ENCODE measurements around the gene GRIPAP1.
A peak's percentile ranks its signal among the peaks of the same experiment; 100 is the strongest.

GRIPAP1 gene

GRCh38 chrX:49002091-49002935 is at the start of gene GRIPAP1:
GRIPAP1 (minus strand) TSS chrX:49002264; CDS start chrX:49002229, 35 bp downstream.
- peaks cover 26% of the 10 kb centered on the region for H3K36me3 ChIP-seq
- peak within 1 kb of the TSS; percentile 97 for H3K27ac ChIP-seq
- H3K4me2 ChIP-seq, result peak within 1 kb of the TSS; percentile 72
- H3K4me1 ChIP-seq, result peaks cover 8% of the 10 kb centered on the region; the same call in 1 of the 2 replicates
- peaks cover 5% of the 10 kb centered on the region; the same call in 1 of the 2 replicates for H3K9me3 ChIP-seq
- peaks cover 17% of the 10 kb centered on the region; the same call in 1 of the 2 replicates for H3K27me3 ChIP-seq
- H3K4me3 ChIP-seq, result peak within 1 kb of the TSS; percentile 78
- peak within 1 kb of the TSS; percentile 92 for H3K9ac ChIP-seq
- no peak for TF ChIP-seq Cebpa-rat (IDR thresholded peaks at IDR 0.05)
- peaks cover 38% of the 10 kb centered on the region for H4K20me1 ChIP-seq

- H3K4me1 ChIP-seq, result peaks cover 35% of the 10 kb centered on the region
- H3K36me3 ChIP-seq, result peaks cover 4% of the 10 kb centered on the region
- no peak overlapping the region for H3K9ac ChIP-seq
- H3K9me3 ChIP-seq, result 0 out of 2 replicates have a peak, but pooled peaks cover 3% of the 10 kb centered on the region
- H3K27ac ChIP-seq, result no peak overlapping the region
- H3K4me3 ChIP-seq, result no peak overlapping the region
- H4K20me1 ChIP-seq, result 0 out of 2 replicates have a peak, but pooled peaks cover 10% of the 10 kb centered on the region
- peaks cover 16% of the 10 kb centered on the region for H3K27me3 ChIP-seq
- no peak for TF ChIP-seq Cebpa-rat (IDR thresholded peaks at IDR 0.05)
- peak overlapping the region; percentile 33 for H3K4me2 ChIP-seq
These were observed 41.9 kb upstream of the GRIPAP1 start for GRCh38 chrX:49043987-49044281.

DNA sequence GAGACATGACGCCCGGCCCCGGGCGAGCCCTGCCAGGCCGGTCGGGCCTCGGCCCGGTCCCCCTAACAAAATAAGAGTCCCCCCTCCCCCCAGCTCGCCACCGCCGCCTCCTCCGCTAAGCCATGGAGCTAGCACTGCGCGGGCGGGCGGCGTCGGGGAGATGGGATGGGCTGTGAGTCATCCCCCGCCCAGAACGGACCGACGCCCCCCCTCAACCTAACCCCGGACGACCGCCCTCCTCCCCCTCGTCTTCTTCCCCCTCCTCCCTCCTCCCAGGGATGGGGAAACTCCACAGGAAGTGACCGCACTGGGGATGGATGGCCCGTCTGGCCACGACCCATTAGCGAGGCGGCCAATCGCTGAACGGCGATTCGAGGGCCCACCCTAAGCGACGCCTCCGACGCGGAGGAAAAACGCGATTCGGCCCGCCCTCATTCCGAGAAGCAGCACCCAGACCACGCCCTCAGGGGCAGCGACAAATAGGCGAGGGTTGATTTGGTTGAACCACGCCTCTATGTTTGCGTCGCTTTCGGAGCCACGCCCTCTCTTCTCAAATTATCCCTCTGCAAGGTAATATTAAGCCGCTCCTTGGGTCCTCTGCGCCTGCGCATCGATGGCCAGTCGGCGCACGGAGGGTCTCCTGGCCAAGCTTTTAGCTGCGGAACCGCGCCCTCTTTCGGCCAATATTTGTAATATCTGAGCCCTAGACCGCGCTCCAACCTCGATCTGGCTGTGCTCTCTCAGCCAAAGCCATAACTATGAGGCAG is 41.3 kb upstream of the GRIPAP1 start, which contains the start of gene TFE3:
TSS of gene TFE3 (minus strand) at position 138 of the 767 bp plus-strand sequence. CDS start at position 7, 131 bp downstream.
- peak within 1 kb of the TSS; percentile 87 for H3K9ac ChIP-seq
- peak within 1 kb of the TSS; percentile 76 for H3K4me3 ChIP-seq
- H4K20me1 ChIP-seq, result 0 out of 2 replicates have a peak, but pooled peaks cover 10% of the 10 kb centered on the region
- peak within 1 kb of the TSS; percentile 85 for H3K27ac ChIP-seq
- peaks cover 9% of the 10 kb centered on the region for H3K36me3 ChIP-seq
- 0 out of 2 replicates have a peak, but pooled peaks cover 3% of the 10 kb centered on the region for H3K9me3 ChIP-seq
- H3K27me3 ChIP-seq, result peaks cover 10% of the 10 kb centered on the region; the same call in 1 of the 2 replicates
- H3K4me2 ChIP-seq, result peak within 1 kb of the TSS; percentile 76
- peaks cover 37% of the 10 kb centered on the region for H3K4me1 ChIP-seq
- no peak for TF ChIP-seq Cebpa-rat (IDR thresholded peaks at IDR 0.05)

DNA sequence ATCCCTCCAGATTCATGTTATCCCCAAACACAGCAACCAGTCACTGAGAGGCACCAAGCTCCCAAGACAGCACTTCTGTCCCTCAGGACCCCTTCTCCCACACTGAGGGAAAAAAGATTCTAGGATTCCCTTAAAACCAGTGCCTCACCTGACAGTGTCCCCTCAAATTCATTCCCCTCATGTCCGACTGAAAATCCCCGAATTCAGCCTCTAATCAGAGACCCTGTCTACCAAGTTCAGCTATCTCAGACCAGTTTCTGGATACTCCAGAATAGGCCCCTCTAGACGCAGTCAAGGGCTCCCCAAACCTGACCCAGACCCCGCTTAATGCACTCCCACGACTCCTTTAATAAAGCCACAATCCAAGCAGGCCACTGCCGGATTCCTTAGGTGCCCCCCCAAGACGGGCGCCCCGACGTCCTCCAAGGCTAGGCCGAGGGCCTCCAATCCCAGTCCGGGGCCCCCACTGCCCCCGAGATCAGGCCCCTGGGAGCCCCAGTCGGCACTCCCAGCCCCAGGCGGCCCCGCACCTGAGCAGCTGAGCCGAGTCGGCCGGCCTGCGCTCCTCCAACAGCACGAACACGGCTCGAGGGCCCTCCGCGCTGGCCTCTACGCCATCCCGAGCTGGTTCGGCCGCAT is 40.6 kb upstream of the GRIPAP1 start:
- Histone ChIP-seq H3K36me3 (peaks cover 16% of the 10 kb centered on the region), H3K27ac (peak overlapping the region; percentile 85), H4K20me1 (0 out of 2 replicates have a peak, but pooled peaks cover 10% of the 10 kb centered on the region), H3K27me3 (peaks cover 9% of the 10 kb centered on the region; the same call in 1 of the 2 replicates), H3K4me3 (peak overlapping the region; percentile 76), H3K9ac (peak overlapping the region; percentile 87), H3K9me3 (0 out of 2 replicates have a peak, but pooled peaks cover 3% of the 10 kb centered on the region), H3K4me2 (peak overlapping the region; percentile 76), H3K4me1 (peaks cover 37% of the 10 kb centered on the region)
- TF ChIP-seq Cebpa-rat (IDR thresholded peaks at IDR 0.05), result no peak

DNA sequence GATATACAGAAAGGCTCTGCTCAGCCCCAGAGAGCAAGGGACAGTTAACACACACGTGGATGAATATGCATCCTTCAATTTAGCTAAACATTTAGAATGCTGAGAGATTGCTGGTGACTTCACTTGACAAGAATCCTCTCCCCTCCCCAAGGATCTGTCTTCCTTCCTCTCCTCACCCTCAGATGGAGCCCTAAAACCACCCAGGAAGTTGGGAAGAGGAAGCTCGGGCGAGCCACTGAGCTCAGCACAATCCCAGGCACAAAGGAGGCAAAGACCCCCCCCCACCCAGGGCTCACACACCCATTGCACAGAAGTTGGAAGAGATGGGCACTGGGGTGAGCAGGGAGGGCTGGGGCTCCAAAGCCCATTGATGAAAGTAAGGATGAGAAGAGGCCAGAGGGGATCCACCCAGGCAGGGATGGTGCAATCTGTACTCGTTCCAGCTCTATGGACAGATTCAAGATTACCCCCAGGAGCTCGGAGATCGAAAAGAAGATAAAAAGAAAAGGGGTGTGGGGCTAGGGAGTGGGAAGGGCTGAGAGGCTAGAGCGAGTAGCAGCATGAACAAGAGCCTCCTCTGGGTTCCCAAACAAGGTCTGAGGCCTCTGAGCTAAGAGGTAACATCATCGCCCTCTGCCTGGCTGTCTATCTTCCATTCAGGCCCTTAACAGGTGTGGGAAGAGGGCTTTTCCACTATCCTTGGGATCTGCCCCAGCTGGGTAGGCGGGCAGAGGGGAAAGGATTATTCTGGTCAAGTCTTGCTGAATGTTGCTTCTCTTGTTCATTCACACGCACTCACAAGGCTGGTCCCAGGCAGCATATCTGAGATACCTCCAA is 39.9 kb upstream of the GRIPAP1 start:
- Histone ChIP-seq H3K4me1 (peaks cover 37% of the 10 kb centered on the region), H4K20me1 (0 out of 2 replicates have a peak, but pooled peaks cover 10% of the 10 kb centered on the region), H3K4me3 (peak overlapping the region; percentile 76), H3K27ac (peak overlapping the region; percentile 85; the same call in 1 of the 2 replicates), H3K27me3 (peaks cover 9% of the 10 kb centered on the region; the same call in 1 of the 2 replicates), H3K9ac (peak overlapping the region; percentile 87), H3K4me2 (peak overlapping the region; percentile 76), H3K36me3 (peaks cover 24% of the 10 kb centered on the region), H3K9me3 (0 out of 2 replicates have a peak, but pooled peaks cover 3% of the 10 kb centered on the region)
- TF ChIP-seq Cebpa-rat (IDR thresholded peaks at IDR 0.05), result no peak

DNA sequence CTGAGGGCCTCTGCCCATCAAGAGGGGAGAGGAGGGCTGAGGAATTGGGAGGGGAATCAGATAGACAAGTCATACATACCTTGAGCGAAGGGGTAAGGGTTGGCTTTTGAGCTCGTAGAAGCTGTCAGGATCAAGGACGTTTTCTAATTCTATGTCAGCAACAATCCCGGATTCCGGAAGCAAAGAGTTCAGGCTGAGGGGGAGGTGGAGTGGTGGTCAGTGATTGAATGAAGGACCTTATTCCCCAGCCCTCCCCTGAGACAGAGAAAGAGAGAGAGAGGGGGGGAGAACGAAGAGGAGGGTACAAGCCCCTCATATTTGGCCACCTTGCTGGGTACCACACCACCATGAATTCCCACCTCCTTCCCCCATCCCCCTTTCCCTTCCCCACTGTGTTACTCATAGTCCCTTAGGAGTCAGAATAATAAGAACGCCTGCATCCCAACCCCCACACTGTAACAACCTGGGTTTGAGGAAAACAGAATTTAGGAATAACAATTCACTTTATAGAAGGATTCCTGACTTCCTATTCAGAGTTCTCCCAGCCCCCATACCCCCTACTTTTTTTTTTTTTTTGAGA is 38.4 kb upstream of the GRIPAP1 start:
- Histone ChIP-seq H4K20me1 (0 out of 2 replicates have a peak, but pooled peaks cover 10% of the 10 kb centered on the region), H3K9me3 (0 out of 2 replicates have a peak, but pooled peaks cover 3% of the 10 kb centered on the region), H3K36me3 (peaks cover 35% of the 10 kb centered on the region), H3K27me3 (peaks cover 9% of the 10 kb centered on the region; the same call in 1 of the 2 replicates), H3K4me3 (no peak overlapping the region), H3K4me1 (peaks cover 37% of the 10 kb centered on the region), H3K27ac (no peak overlapping the region), H3K9ac (0 out of 2 replicates have a peak overlapping the region, but pooled peaks have one; percentile 19), H3K4me2 (peak overlapping the region; percentile 52)
- no peak for TF ChIP-seq Cebpa-rat (IDR thresholded peaks at IDR 0.05)

DNA sequence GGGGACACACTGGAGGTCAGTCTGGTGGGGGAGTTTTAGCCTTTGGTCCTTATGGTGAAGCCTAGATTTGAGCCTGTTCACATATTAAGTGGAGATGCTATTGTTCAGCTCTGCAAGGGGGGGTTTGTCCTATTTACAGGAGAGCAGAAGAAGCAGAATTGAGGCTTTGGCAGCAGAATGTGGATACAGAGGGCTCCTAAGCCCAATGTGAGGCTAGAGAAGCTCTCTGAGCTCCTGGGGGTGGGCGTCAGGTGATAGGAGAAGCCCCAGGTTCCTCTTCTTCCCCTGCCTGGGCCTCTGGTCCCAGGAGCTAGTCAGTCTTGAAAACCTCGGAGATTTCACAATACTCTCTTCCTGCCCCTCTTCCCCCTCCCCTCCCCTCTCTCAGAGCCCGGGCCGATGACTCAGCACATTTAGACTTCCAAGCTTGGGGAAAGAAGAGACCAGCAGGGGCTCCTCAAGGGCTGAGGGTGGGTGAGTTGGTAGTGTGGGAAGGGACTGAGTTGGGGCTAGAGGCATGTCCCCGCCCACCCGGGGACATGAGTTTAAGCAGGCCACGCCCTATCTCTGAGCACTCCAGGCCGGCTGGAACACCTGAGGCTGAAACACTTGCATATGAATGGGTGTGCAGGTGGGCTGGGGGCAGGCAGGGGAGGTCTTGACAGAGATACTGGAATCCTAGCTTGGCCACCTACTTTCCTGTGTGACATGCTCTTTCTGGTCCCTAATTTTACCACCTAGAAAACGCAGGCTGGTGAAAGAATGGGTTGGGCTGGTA is 37.7 kb upstream of the GRIPAP1 start:
- 0 out of 2 replicates have a peak, but pooled peaks cover 3% of the 10 kb centered on the region for H3K9me3 ChIP-seq
- peak overlapping the region; percentile 31; the same call in 1 of the 2 replicates for H3K27ac ChIP-seq
- peaks cover 37% of the 10 kb centered on the region for H3K4me1 ChIP-seq
- H4K20me1 ChIP-seq, result 0 out of 2 replicates have a peak, but pooled peaks cover 10% of the 10 kb centered on the region
- H3K9ac ChIP-seq, result 0 out of 2 replicates have a peak overlapping the region, but pooled peaks have one; percentile 19
- no peak overlapping the region for H3K4me3 ChIP-seq
- TF ChIP-seq Cebpa-rat (IDR thresholded peaks at IDR 0.05), result peak; percentile 92
- peaks cover 37% of the 10 kb centered on the region for H3K36me3 ChIP-seq
- peaks cover 10% of the 10 kb centered on the region; the same call in 1 of the 2 replicates for H3K27me3 ChIP-seq
- peak overlapping the region; percentile 52 for H3K4me2 ChIP-seq

All from BLaER1 (cell line).